NB4 (cell line): ENCODE data around the gene CLEC2L.

Source experiments
- CTCF ChIP-seq: IDR thresholded peaks from one replicate; pipeline ENCODE4 v1.5.1; 2012; ENCODE audit warnings: low read depth, low read length
- POLR2A ChIP-seq: IDR thresholded peaks from 2 replicates; pipeline ENCODE4 v1.6.1; 2011; ENCODE audit warnings: mild to moderate bottlenecking; ENCODE audit not compliant: insufficient read length; ENCODE audit errors: extremely low read depth

DNA sequence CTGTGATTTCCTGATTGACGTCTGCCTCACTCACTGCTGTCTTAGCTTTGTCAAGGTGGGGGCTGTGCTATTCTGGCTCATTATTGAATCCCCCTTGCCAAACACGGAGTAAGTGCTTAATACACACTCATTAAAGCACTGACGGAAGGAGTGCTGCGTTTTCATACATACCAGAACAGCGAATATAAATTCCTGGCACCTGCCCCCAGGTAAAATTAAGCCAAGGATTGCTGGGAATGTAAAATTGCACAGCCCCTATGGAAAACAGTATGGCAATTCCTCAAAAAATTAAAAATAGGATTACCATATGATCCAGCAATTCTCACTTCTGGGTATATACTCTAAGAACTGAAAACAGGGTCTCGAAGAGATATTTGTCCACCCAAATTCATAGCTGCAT, 46.6 kb upstream of the CLEC2L start:
- TF ChIP-seq CTCF = no peak
- TF ChIP-seq POLR2A = no peak
